IMR-90 (cell line): ENCODE results near the gene AMBRA1. TPM values are rescaled to one million over a fixed set of nuclear protein-coding genes. Genes with fewer than 3 reads are reported as not detected.

ENCODE experiments used
- ATAC-seq: fragments of 200-7000 bp; cut with Tn5 transposase; 2 replicates; pipeline ENCODE4 v1.9.1; 2020; ENCODE audit warnings: low read depth, mild to moderate bottlenecking, moderate library complexity
- BruUV-seq: library from RNA; stranded (reverse); fragments of 400-500 nt; replicated peaks from 2 replicates; lab custom pipeline; 2021; lab: Mats Ljungman, UMichigan
- CTCF ChIA-PET: fragments of 300-600 bp; formaldehyde crosslinking; extraction: SDS; loops from one replicate; lab custom pipeline; 2021; ENCODE audit warnings: antibody characterized with exemption; lab: Yijun Ruan, JAX
- POLR2A ChIA-PET: fragments of 300-600 bp; sonication (Branson Sonifier 250); formaldehyde crosslinking; loops from one replicate; lab custom pipeline; 2022; ENCODE audit warnings: antibody characterized with exemption; ENCODE audit not compliant: unreplicated experiment; lab: Charles Lee
- DNase-seq: peaks from one replicate; pipeline ENCODE4 v3.0.0; 2013
- H2AFZ ChIP-seq: replicated peaks from 2 replicates; pipeline ENCODE3; 2013; ENCODE audit warnings: low read length, mild to moderate bottlenecking; ENCODE audit not compliant: poor library complexity
- H2AK5ac ChIP-seq: 2 replicates; pipeline ENCODE4 v1.6.1; 2013; ENCODE audit warnings: low read depth, low read length, inconsistent platforms
- H2AK9ac ChIP-seq: replicated peaks from 2 replicates; pipeline ENCODE3; 2013; ENCODE audit warnings: mild to moderate bottlenecking, low read depth, low read length, moderate library complexity; ENCODE audit not compliant: poor library complexity
- H2BK120ac ChIP-seq: 2 replicates; pipeline ENCODE4 v1.6.1; 2013; ENCODE audit warnings: low read depth, low read length, inconsistent platforms
- H2BK15ac ChIP-seq: 3 replicates; pipeline ENCODE4 v1.6.1; 2013; ENCODE audit warnings: low read depth, low read length, inconsistent platforms
- H2BK20ac ChIP-seq: 2 replicates; pipeline ENCODE4 v1.6.1; 2013; ENCODE audit warnings: low read depth, mild to moderate bottlenecking, inconsistent platforms, low read length, moderate library complexity
- H2BK5ac ChIP-seq: 2 replicates; pipeline ENCODE4 v1.6.1; 2013; ENCODE audit warnings: mild to moderate bottlenecking, low read depth, low read length, inconsistent platforms; ENCODE audit not compliant: poor library complexity, severe bottlenecking
- H3K14ac ChIP-seq: replicated peaks from 2 replicates; pipeline ENCODE4 v1.6.1; 2013; ENCODE audit warnings: low read depth, low read length, inconsistent platforms
- H3K18ac ChIP-seq: 2 replicates; pipeline ENCODE4 v1.6.1; 2013; ENCODE audit warnings: low read depth, low read length, control low read depth
- H3K23ac ChIP-seq: 2 replicates; pipeline ENCODE4 v1.6.1; 2013; ENCODE audit warnings: low read depth, low read length, inconsistent platforms
- H3K27ac ChIP-seq: 2 replicates; pipeline ENCODE4 v1.5.1; 2013; ENCODE audit warnings: mild to moderate bottlenecking, control low read depth, low read length; ENCODE audit not compliant: insufficient read depth
- H3K27me3 ChIP-seq: 2 replicates; pipeline ENCODE4 v1.6.1; 2013; ENCODE audit warnings: low read length; ENCODE audit not compliant: control insufficient read depth, insufficient read depth
- H3K36me3 ChIP-seq: 2 replicates; pipeline ENCODE4 v1.6.1; 2013; ENCODE audit warnings: low read length, mixed read lengths; ENCODE audit not compliant: control insufficient read depth, insufficient read depth
- H3K4ac ChIP-seq: 2 replicates; pipeline ENCODE4 v1.6.1; 2013; ENCODE audit warnings: low read depth, low read length, inconsistent platforms
- H3K4me1 ChIP-seq: 2 replicates; pipeline ENCODE4 v1.6.1; 2013; ENCODE audit warnings: low read length, mixed read lengths; ENCODE audit not compliant: control insufficient read depth, insufficient read depth
- H3K4me2 ChIP-seq: 2 replicates; pipeline ENCODE4 v1.6.1; 2013; ENCODE audit warnings: low read depth, mild to moderate bottlenecking, control low read depth, low read length, moderate library complexity
- H3K4me3 ChIP-seq: 2 replicates; pipeline ENCODE4 v1.5.1; 2013; ENCODE audit warnings: low read depth, mild to moderate bottlenecking, control low read depth, low read length, moderate library complexity; ENCODE audit not compliant: insufficient read depth
- H3K56ac ChIP-seq: 2 replicates; pipeline ENCODE4 v1.6.1; 2013; ENCODE audit warnings: low read length, inconsistent platforms; ENCODE audit not compliant: insufficient read depth; ENCODE audit errors: extremely low read depth
- H3K79me1 ChIP-seq, 2 experiments: 2 replicates each; pipeline ENCODE4 v1.6.1; 2013; ENCODE audit warnings: low read length in 2 of 2, inconsistent platforms in 1 of 2, low read depth in 1 of 2
- H3K9ac ChIP-seq: 2 replicates; pipeline ENCODE4 v1.6.1; 2013; ENCODE audit warnings: low read depth, low read length, control low read depth
- H3K9me1 ChIP-seq: 2 replicates; pipeline ENCODE4 v1.6.1; 2013; ENCODE audit warnings: low read length, inconsistent platforms; ENCODE audit not compliant: insufficient read depth
- H3K9me3 ChIP-seq: 2 replicates; pipeline ENCODE4 v1.6.1; 2013; ENCODE audit warnings: low read length; ENCODE audit not compliant: control insufficient read depth, insufficient read depth
- H4K20me1 ChIP-seq: 2 replicates; pipeline ENCODE4 v1.6.1; 2013; ENCODE audit warnings: low read length, inconsistent platforms; ENCODE audit not compliant: insufficient read depth
- H4K5ac ChIP-seq: 2 replicates; pipeline ENCODE4 v1.6.1; 2013; ENCODE audit warnings: mild to moderate bottlenecking, low read depth, low read length, control low read depth
- H4K8ac ChIP-seq, 2 experiments: 2 replicates each; pipeline ENCODE4 v1.6.1; 2013; ENCODE audit warnings: low read depth in 2 of 2, low read length in 2 of 2, control low read depth in 1 of 2, inconsistent platforms in 1 of 2
- H4K91ac ChIP-seq: 2 replicates; pipeline ENCODE4 v1.6.1; 2013; ENCODE audit warnings: low read depth, low read length, inconsistent platforms; ENCODE audit not compliant: insufficient read depth
- CEBPB ChIP-seq: IDR thresholded peaks from 2 replicates; pipeline ENCODE4 v1.6.1; 2012; ENCODE audit warnings: low read depth, low read length, improper control_type of control experiment
- WGBS, 2 experiments: methylation state at CpG; one replicate each; pipeline versions ENCODE4 v1.1.5 to v1.1.7; 2013; ENCODE audit warnings: missing lambda C conversion rate in 2 of 2; ENCODE audit not compliant: insufficient read length in 1 of 2; ENCODE audit errors: extremely low coverage in 2 of 2; 5-methylcytosine and 5-hydroxymethylcytosine counted together
- dilution Hi-C: fragments of 300-500 bp; cut with HindIII; formaldehyde crosslinking; loops from one replicate; pipeline ENCODE4 v1.14.3; 2018; ENCODE audit warnings: low sequenced_read_pairs; ENCODE audit not compliant: unreplicated experiment
- in situ Hi-C: fragments of 300-500 bp; cut with MboI; formaldehyde crosslinking; loops from 3 replicates; pipeline ENCODE4 v1.14.3; 2019; ENCODE audit warnings: low sequenced_read_pairs, inconsistent platforms, mixed read lengths
- intact Hi-C: fragments of 100-400 bp; cut with micrococcal nuclease; formaldehyde crosslinking; loops from 2 replicates; pipeline ENCODE4 v1.10.0; 2022
- polyA plus RNA-seq, 3 experiments: library from polyadenylated mRNA; depleted of rRNA; stranded (reverse); fragments of >200 nt; gene quantifications; 2 replicates each; pipeline ENCODE4 v1.2.3, GENCODE V29; 2012; ENCODE audit warnings: low replicate concordance in 1 of 3
- total RNA-seq: library from RNA; depleted of rRNA; stranded (reverse); fragments of >200 nt; gene quantifications from 2 replicates; pipeline ENCODE4 v1.2.3, GENCODE V29; 2012

The AMBRA1 gene
- total and polyA plus RNA-seq, 2 of the 4 experiments (the other 2 are of a cell fraction), result 9.4 to 18.3 TPM

GRCh38 chr11:46414879-46415278 is 178.9 kb downstream of the AMBRA1 start:
- Histone ChIP-seq H3K27ac (no peak overlapping the region), H2BK15ac (no peak overlapping the region), H2AK9ac (peak overlapping the region; percentile 7), H3K4me1 (no peaks in the 10 kb centered on the region), H4K8ac (no peak overlapping the region), H3K27me3 (no peaks in the 10 kb centered on the region), H3K4me3 (no peak overlapping the region), H3K18ac (no peak overlapping the region), H3K14ac (no peak overlapping the region), H2AK5ac (no peak overlapping the region), H4K5ac (no peak overlapping the region), H3K36me3 (peaks cover 26% of the 10 kb centered on the region), H3K9me1 (peaks cover 17% of the 10 kb centered on the region), H2BK120ac (no peak overlapping the region), H2BK5ac (no peak overlapping the region), H3K4ac (no peak overlapping the region), H3K4me2 (no peak overlapping the region), H2BK20ac (no peak overlapping the region), H2AFZ (no peak overlapping the region), H4K91ac (no peak overlapping the region), H3K9me3 (no peaks in the 10 kb centered on the region), H3K56ac (no peak overlapping the region), H3K23ac (no peak overlapping the region), H3K79me1 (peaks cover 0 to 6% of the 10 kb centered on the region in 2 experiments; a peak in 2 of 4 replicates), H3K9ac (no peak overlapping the region), H4K20me1 (no peaks in the 10 kb centered on the region)
- in situ Hi-C loops (no loop called here), intact Hi-C loops (no loop called here), dilution Hi-C loops (no loop called here)
- DNase-seq (no peak), ATAC-seq (no peak)
- CTCF ChIA-PET, result no interaction called here
- no TSS peak for BruUV-seq
- 100% methylated on average over 1 of the region's 3 CpGs; no CpG with 5 or more reads in 1 of the 2 experiments for WGBS, 2 experiments
- TF ChIP-seq CEBPB, result no peak
- POLR2A ChIA-PET, result no interaction called here
